ENCODE results near the gene CCR9.

CCR9 gene

DNA sequence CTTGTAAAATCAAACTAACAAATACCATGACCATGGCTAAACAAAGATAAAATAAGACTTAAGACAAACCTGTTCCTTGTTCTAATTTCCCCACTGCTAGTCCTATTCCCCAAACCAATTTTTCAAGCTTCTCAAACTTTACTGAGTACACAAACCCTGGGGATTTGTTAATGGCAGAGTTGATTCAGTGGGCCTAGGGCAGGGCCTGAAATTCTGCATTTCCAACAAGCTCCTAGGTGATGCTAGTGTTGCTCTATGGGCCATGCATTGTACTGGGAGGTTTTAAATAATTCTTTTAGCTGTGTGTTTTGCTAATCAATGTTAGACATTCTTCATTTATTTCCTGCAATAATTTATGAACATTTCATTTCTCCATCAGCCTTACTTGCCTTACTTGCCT lies 13.3 kb upstream of the CCR9 start:
- no peak for DNase-seq

DNA sequence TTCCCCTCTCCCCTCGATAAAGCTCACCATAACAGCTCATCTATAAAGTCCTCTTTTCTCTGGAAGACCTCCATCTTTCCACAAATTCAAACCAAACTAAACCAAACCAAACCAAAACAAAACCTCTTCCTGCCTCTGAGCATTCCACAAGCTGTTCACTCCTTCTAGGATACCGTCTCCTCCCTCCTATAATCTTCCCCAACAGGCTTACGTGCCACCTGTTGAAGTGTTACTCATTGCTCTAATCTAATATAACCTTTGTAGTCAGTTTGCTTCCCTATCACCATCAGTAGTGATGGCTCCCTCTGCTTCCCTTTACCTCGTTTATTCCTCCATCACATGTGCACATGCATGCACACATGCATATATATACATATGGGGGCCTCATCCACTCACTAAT lies 12.7 kb upstream of the CCR9 start:
- no peak for DNase-seq

DNA sequence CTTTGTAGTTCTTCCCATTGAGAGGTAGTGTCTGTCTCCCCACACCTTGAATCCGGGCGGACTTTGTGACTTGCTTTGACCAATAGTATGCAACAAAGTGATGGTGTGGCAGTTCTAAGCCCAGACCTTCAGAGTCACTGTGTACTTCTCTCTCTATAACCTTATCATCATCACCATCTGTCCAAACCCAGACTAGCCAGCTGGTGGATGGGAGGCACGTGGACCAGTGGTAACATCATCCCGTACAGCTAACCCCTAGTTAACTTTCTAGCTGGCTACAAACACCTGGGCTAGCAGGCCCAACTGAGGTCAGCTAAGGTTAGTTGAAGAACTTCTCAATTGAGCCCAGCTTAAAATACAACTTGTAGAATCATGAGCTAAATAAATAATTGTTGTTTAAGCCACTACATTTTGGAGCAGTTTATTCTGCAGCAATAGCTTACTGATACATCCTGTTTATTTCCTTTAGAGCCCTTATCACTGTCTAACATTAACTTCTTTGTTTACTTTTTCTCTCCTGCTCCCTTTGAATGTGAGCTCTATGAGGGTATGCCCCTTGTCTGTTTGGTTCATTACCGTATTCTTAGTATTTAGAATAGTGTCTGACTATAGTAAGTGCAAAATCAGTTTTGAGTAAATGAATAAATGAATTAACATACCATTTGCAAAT lies 11.5 kb upstream of the CCR9 start:
- no peak for DNase-seq

- no peak for DNase-seq
Observed at GRCh38 chr3:45878124-45878523, 8.2 kb upstream of the CCR9 start.

DNA sequence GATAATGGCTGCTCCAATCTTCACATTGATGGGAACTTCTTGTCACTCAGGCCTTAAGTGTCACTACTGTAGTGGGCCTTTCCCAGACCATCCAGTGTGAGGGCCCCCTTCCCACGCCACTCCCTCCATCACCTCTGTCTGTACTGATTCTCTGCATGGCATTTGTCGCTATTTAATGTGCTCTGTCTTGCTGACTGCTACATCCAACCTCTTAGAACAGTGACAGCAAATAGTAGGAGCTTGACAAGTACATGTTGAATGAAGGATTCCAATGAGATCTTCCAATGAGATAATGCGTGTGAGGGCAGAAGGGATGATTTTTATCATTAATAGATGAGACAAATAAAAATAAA lies 5.6 kb upstream of the CCR9 start:
- DNase-seq: no peak

DNA sequence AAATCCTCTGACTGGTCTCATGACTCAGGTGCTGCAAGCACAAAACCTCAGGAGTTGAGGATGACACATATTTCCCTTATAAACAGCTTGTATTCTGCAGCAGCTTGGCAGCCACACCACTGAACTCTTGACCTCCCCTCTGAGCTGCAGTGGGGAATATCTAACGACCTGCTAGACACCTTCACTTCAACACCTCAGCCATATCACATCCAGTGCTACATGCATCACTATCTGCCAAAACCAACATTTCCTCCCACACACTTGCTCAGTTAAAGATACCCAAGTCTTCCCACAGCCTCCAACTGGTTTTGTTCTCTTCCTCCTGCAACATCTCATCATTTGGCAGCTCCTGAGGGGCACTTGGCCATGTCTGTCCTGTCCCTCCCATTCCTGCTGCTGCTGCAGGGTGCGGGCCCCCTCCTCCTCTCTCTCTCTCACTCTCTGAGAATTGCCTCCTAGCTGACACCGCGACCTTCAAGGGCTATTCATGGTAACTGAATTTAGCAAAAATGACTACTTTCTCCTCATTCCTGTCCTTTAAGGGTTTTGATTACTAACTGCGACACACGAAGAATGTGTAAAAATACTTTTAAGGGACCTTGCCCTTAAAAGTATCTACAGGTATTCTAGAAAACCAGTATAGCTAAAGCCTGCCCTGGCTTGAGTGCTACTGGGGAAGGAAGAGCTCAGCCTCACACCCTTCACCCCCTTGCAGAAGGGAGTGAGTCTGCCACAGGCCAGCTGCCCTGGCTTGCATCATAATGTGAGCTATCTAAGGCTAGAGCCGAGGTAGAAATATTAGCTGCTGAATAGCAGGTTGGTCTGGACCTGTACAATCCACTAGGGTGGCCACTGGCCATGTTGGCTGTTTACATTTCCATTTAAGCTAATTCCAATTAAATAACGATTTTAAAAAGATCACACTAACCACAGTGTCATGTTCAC lies 5.0 kb upstream of the CCR9 start:
- no peak for DNase-seq

GRCh38 chr3:45884368-45885201 lies 1.8 kb upstream of the CCR9 start:
- no peak for DNase-seq

- DNase-seq: no peak
Observed at GRCh38 chr3:45887285-45887684, 942 bp downstream of the CCR9 start.

GRCh38 chr3:45887759-45888511 lies 1.6 kb downstream of the CCR9 start:
- no peak for DNase-seq

DNA sequence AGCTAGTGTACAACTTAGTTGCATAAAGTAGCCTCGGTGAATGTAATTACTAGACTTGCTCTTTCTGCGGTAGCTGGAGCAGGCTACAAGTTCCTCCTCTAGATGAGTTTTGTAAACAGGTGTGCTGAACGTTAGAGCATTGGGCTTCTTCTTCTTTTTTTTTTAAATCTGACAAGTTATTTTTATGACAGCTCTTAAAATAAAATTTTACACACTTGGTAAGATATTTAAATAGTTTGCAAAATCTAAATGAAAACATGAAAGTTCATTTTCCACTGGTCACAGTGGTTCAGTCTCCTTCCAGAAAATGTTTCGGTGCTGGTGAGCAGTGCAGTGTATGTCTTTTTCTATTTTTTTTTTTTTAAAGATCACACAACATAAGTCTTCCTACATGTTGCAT lies 3.0 kb downstream of the CCR9 start:
- DNase-seq: no peak

- no peak for DNase-seq
Observed at GRCh38 chr3:45890405-45890804, 4.1 kb downstream of the CCR9 start.

- no peak for DNase-seq
Observed at GRCh38 chr3:45892161-45892560, 5.8 kb downstream of the CCR9 start.

DNA sequence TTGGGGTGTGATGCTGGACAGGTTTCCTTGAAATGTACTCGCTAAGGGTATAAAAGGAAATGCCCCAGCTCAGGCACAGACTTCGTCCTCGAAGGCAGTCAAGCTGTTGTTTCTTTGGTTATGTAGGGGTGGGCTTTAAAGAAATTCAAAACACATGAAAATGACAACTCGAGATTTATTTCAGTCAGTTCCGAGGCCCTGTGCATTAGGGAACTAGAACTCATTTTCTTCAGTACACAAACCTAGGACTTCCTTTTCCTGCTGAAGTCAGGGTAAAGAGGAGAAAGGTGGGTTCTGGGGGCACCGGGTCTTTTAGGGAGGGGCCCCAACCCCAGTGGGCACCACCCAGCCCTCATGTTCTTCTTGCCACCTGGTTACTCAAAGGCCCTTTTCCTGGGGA lies 7.7 kb downstream of the CCR9 start:
- no peak for DNase-seq

- no peak for DNase-seq
Observed at GRCh38 chr3:45895686-45896468, 9.5 kb downstream of the CCR9 start.

DNA sequence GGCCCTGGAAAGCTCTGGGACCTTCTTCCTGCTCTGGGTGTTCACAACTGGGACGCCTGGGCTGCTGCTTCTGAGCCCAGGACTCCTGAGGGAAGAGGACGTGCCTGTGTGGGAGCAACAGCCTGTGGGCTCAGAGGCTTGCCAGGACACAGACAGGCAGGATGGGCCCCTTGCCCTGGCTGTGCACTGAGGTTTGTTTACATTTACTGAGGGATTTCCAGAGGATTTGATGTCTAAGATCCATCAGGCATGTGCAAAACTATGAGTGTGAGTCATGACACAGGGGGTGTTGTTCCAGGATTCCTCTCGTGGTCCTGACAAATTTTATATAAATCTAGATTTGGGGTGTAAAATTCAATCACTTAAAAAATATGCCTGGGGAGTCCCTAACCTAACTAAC lies 10.6 kb downstream of the CCR9 start:
- DNase-seq: no peak

DNA sequence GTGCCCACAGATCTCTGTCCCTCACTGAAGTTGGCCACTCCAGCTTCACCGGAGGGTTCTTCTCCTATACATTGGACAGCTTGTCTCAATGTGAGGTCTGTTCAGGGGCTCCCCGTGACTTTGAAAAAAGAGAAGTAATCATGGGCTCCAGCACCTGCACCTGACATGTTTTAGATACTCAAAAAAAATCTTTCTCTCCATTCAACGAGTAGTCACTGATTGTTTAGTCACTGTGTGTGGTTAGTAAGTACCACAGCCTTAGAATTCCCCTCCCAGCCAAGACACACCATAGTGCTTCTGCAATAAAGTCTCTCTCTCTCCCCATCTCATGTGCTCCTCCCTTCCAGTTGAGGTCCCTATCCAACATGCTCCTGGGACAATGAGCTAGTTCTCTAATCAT lies 18.6 kb downstream of the CCR9 start:
- DNase-seq: no peak

DNA sequence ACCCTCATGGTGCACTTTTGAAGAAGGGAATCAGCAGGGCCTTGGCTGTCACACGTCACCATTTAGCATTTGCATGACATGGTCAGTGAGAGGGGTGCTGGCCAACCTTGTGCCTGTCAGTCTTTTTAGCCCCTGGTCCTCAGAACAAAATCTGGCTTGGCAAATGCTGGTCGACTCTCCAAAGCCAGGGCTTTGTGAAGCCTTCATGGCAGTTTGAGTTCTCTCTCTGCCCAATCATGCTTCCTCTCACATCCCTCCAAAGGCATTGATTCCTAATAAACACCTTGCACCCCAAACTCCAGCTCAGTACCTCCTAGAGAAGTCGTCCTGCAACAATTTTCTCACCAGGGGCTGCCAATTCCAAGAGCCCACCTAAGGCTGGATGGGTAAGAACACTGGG lies 19.4 kb downstream of the CCR9 start:
- DNase-seq: no peak

DNA sequence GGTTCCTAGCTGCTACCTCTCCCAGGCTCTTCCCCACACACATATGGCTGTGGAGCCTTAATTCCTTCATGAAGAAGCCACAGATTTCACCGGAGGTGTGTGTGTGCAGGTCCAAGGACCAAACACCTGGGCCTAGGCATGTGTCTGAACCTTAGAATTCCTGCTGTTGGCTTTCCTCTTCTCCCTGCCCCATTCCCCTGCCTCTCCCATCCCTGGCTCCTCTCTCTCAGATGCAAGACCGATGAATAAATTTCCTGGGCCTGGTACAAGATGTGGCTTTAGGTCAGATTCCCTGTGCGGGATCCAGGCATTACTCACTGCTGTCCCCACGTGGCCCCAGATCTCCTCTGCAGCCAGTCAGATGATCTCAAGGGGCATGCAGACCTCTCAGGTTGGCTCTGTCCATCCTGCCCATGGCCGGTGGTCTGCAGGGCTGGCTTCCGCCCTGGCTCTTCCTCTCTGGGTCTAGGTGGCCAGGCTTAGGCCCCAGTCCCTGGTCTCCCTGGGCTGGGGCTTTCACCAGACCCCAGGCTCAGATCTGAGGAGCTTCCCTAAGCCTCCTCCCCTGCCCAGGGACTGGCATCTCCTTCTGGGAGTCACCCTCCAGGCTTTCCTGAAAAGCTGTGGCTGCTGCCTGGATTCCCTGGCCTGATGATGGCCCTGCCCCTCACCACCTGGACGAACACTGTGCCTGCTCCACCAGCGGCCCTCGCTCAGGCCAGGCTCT lies 20.5 kb downstream of the CCR9 start:
- no peak for DNase-seq

DNA sequence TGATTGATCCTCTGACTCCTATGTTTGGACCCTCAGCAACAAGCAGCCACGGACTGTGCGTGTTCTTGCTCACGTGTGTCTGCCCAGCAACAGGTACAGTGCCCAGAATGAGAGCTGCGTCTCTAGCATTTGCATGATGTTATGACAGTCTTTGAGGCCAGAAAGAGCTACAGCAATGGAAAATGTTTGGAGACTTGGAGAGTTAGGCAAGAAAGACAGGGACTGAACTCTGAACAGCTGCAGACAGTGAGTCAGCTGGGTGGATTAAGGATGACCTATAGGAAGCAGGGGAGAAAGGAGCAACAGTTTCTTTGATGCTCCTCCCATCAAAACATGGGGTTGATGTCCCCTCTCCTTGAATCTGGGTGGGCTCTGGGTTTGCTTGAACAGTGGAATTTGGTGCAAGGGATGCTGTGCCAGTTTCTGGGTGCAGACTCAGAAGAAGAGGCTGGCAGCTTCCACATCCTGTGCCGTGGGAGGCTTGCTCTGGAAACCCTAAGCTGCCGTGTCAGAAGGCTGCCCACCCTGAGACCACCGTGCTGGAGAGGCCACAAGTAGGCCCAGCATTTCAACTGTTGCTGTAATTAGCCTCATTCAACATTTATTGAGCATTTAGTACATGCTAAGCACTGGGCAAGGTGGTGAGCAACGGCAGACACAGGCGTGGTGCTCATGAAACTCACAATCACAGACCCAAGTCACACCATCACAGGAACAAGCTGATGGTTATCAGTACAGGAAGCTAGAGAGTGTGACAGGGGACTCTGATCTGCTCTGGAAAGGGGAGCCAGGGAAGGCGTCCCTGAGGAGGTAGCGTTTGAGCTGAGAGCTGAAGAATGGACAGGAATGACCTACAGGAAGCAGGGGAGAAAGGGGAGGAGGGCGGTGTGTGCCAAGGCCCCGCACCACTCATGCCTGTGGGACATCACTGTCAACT lies 21.7 kb downstream of the CCR9 start:
- no peak for DNase-seq

DNA sequence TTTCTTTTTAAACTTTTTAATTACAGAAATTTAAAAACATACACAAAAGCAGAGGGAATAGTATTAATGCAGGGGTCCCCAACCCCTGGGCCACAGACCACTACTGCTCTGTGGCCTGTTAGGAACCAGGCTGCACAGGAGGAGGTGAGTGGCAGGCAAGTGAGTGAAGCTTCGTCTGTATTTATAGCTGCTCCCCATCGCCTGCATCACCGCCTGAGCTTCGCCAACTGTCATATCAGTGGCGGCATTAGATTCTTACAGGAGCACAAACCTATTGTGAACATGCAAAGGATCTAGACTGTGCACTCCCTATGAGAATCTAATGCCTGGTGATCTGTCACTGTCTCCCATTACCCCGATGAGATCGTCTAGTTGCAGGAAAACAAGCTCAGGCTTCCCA lies 22.4 kb downstream of the CCR9 start:
- DNase-seq: no peak

Measured in NCI-H774 (cell line).